Mucosa of descending colon (tissue), 3 donors: Measurements from ENCODE around the gene TECPR2. TPM values are rescaled to one million over a fixed set of nuclear protein-coding genes. Genes with fewer than 3 reads are reported as not detected.
A peak's percentile ranks its signal among the peaks of the same experiment; 100 is the strongest.

Source experiments
- ATAC-seq: fragments of 200-7000 bp; cut with Tn5 transposase; one replicate; pipeline ENCODE4 v1.9.1; 2020; ENCODE audit warnings: mild to moderate bottlenecking, moderate library complexity
- DNase-seq, 3 donors: peaks; one replicate each; pipeline ENCODE4 v3.0.0-alpha.2; 2020
- H3K36me3 ChIP-seq: fragments of 200-600 bp; one replicate; pipeline ENCODE4 v1.8.0; 2021; ENCODE audit warnings: low read depth, mild to moderate bottlenecking
- H3K4me1 ChIP-seq: fragments of 200-600 bp; one replicate; pipeline ENCODE4 v1.8.0; 2021; ENCODE audit warnings: low read depth, mild to moderate bottlenecking
- H3K4me3 ChIP-seq: fragments of 200-600 bp; one replicate; pipeline ENCODE4 v1.8.0; 2021; ENCODE audit warnings: mild to moderate bottlenecking
- H3K9me3 ChIP-seq: fragments of 200-600 bp; one replicate; pipeline ENCODE4 v1.8.0; 2021; ENCODE audit warnings: mild to moderate bottlenecking
- intact Hi-C, 2 donors: fragments of 100-400 bp; cut with DNase I in 1 of 2; cut with micrococcal nuclease in 1 of 2; formaldehyde crosslinking; loops; one replicate each; pipeline versions ENCODE4 v1.11.0 to v1.11.1; 2022; cut with DNase I, micrococcal nuclease
- total RNA-seq, 3 donors: library from RNA; stranded (reverse); fragmentation: NEBNext Ultra II Directional in 2 of 3; extraction: Animal tissue kit (Norgen Biotek cat#: 25700) in 2 of 3; gene quantifications; one replicate each; pipeline versions ENCODE4 v1.2.1 to v1.2.4, GENCODE V29; 2021 to 2023
- TF ChIP-seq, protein P1 (sequence below): fragments of 200-600 bp; IDR thresholded peaks from one replicate; pipeline ENCODE4 v1.8.0; 2022; ENCODE audit warnings: antibody characterized with exemption, mild to moderate bottlenecking
- donor health status: DM: no; HTN: no; CAD: no; lungs with moderate emphysema.
- donor health status: DM: no; HTN: no; CAD: no.
- donor health status: DM: no; HTN: yes; CAD: no.

The TECPR2 gene
- total RNA-seq, 3 donors from 2014 or later = 11.2 to 33.5 (median 21.2) TPM

- no peak for DNase-seq
- intact Hi-C loops = no loop called here
- Histone ChIP-seq H3K9me3 (no peaks in the 10 kb centered on the region), H3K4me3 (no peak overlapping the region), H3K36me3 (peaks cover 3% of the 10 kb centered on the region), H3K4me1 (no peaks in the 10 kb centered on the region)
- no peak for ATAC-seq
- TF ChIP-seq, protein P1, sequence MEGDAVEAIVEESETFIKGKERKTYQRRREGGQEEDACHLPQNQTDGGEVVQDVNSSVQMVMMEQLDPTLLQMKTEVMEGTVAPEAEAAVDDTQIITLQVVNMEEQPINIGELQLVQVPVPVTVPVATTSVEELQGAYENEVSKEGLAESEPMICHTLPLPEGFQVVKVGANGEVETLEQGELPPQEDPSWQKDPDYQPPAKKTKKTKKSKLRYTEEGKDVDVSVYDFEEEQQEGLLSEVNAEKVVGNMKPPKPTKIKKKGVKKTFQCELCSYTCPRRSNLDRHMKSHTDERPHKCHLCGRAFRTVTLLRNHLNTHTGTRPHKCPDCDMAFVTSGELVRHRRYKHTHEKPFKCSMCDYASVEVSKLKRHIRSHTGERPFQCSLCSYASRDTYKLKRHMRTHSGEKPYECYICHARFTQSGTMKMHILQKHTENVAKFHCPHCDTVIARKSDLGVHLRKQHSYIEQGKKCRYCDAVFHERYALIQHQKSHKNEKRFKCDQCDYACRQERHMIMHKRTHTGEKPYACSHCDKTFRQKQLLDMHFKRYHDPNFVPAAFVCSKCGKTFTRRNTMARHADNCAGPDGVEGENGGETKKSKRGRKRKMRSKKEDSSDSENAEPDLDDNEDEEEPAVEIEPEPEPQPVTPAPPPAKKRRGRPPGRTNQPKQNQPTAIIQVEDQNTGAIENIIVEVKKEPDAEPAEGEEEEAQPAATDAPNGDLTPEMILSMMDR = no peak
Observed at GRCh38 chr14:102451064-102451352, 88.3 kb downstream of the TECPR2 start.

DNA sequence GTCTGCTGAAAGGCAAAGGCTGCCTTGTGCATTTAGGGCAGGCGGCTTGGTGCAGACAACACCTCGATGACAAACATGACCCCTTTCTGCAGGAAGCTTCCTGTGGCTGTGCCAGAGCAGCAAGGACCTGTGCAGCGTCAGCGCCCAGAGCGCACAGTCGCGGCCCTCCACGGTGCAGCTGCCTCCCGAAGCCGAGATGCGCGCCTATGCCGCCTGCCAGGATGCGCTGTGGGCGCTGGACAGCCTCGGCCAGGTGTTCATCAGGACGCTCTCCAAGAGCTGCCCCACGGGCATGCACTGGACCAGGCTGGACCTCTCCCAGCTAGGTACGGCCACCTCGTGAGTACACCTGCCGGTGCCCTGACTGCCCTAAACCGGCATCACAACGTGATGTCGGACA, 89.6 kb downstream of the TECPR2 start:
- TF ChIP-seq, protein P1 = no peak
- intact Hi-C loops = no loop called here
- H3K36me3 ChIP-seq = peaks cover 3% of the 10 kb centered on the region
- H3K4me1 ChIP-seq = no peaks in the 10 kb centered on the region
- DNase-seq (peak in 1 of 3 donors; percentile 8), ATAC-seq (no peak)
- H3K9me3 ChIP-seq = no peaks in the 10 kb centered on the region
- H3K4me3 ChIP-seq = no peak overlapping the region

- peaks cover 3% of the 10 kb centered on the region for H3K36me3 ChIP-seq
- H3K9me3 ChIP-seq = no peaks in the 10 kb centered on the region
- TF ChIP-seq, protein P1 = no peak
- intact Hi-C loops = no loop called here
- no peak overlapping the region for H3K4me3 ChIP-seq
- no peak for ATAC-seq
- peak in 1 of 3 donors; percentile 21 for DNase-seq
- H3K4me1 ChIP-seq = no peaks in the 10 kb centered on the region
Observed at GRCh38 chr14:102454711-102455110, 92.0 kb downstream of the TECPR2 start.

DNA sequence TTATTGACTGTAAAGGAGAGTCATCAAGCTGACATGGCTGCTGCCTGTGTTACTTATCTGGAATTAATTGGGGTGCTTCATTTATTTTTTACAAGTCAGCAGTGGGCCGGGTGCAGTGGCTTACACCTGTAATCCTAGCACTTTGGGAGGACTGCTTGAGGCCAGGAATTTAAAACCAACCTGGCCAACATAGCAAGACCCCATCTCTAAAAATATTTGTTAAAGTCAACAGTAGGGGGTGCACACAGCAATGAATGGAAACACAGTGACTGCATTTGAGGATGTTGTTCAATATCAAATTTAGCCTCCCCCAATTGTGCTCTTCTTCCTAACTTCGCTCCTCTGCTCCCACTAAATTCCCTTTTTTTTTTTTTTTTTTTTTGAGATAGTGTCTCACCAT, 94.8 kb downstream of the TECPR2 start:
- Histone ChIP-seq H3K36me3 (no peaks in the 10 kb centered on the region), H3K9me3 (no peaks in the 10 kb centered on the region), H3K4me1 (no peaks in the 10 kb centered on the region), H3K4me3 (no peak overlapping the region)
- TF ChIP-seq, protein P1 = no peak
- intact Hi-C loops = no loop called here
- DNase-seq (no peak), ATAC-seq (no peak)

- no peak overlapping the region for H3K4me3 ChIP-seq
- intact Hi-C loops = no loop called here
- no peaks in the 10 kb centered on the region for H3K36me3 ChIP-seq
- H3K4me1 ChIP-seq = peaks cover 15% of the 10 kb centered on the region
- no peak for ATAC-seq
- no peaks in the 10 kb centered on the region for H3K9me3 ChIP-seq
- DNase-seq = peak in 2 of 3 donors; percentile 17 to 25
- TF ChIP-seq, protein P1 = no peak
Observed at GRCh38 chr14:102461490-102462338, 99.0 kb downstream of the TECPR2 start.
